ENCODE measurements around the gene PRKCZ.

The PRKCZ gene

DNA sequence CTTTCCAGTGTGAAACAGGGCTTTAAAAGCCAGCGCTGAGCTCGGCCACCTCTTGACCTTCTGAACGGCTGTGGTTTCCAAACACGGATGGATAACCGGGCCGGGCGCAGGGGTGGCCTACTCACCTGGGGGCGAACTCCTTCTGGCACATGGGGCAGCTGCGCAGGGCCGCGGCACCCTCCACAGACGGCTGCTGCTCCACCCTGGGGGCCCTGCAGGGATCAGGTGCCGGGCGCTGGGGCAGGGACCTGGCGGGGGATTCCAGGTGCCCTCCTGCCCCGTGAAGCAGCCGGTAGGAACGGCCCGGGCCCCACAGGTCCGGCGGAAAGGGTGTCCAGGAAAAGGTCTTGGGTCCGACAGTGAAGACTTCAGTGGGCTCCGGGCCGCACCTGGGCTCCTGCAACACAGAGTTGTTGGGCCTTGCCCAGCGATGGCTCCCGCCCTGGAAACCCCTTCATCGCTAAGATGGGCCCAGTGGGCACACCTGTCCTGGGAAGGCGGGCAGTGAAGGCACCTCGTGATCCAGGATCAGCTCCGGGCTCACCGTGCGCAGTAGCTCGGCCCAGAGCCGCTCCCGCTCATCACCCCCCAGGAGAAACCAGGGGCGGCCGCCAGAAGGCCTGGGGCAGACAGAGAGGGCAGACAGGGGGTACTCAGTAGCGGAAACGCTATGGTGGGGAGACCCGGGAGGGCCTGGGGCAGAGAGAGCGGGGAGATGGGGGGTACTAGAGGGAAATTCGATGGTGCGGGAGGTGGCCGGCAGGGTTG, 143.5 kb downstream of the PRKCZ start:
- Histone ChIP-seq H3K4me1 (ENCODE audit: control insufficient read depth, insufficient read depth, low read length) (peaks cover 10% of the 10 kb centered on the region), H3K4me3 (ENCODE audit: low read depth, low read length) (peak overlapping the region; percentile 49), H3K27ac (ENCODE audit: low read depth, low read length) (no peak overlapping the region), H3K9me3 (ENCODE audit: control insufficient read depth, insufficient read depth, low read length) (no peaks in the 10 kb centered on the region), H3K9ac (ENCODE audit: low read depth, low read length) (no peak overlapping the region), H3K27me3 (ENCODE audit: control insufficient read depth, insufficient read depth, low read length) (no peaks in the 10 kb centered on the region), H3K36me3 (ENCODE audit: control insufficient read depth, insufficient read depth, low read length) (peaks cover 8% of the 10 kb centered on the region; the same call in 1 of the 2 replicates)

DNA sequence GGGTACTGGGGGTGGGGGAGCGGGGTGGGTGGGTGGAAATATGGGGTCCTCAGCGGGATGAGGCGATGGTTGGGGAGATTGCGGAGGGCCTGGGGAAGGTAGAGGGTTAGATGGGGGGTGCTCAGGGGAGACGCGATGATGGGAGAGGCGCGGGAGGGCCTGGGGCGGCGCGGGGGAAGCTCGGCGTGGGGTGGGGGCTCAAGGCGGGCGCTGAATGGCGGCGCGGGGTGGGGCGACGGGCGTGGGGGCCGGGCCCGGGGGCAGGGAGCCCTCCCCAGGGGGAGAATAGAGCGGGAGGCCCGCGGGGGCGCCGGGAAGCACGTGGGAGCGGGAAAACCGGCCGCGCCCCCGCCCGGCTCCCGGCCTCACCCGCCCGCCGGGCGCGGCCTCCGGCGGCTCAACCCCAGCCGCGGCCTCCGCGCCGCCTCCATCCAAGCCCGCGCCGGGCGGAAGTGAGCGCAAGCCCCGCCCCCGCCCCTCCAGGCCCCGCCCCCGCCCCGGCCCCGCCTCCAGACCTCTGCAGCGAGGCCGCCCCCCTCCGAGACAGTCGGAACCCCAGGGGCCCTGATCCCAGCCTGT, 144.2 kb downstream of the PRKCZ start, which contains the start of gene FAAP20:
Gene FAAP20, minus strand, starts transcription at position 454 of the 579 bp plus-strand sequence. Its CDS starts 23 bp downstream, at position 431.
- H3K27me3 ChIP-seq (ENCODE audit: control insufficient read depth, insufficient read depth, low read length), result no peaks in the 10 kb centered on the region
- H3K4me1 ChIP-seq (ENCODE audit: control insufficient read depth, insufficient read depth, low read length), result peaks cover 14% of the 10 kb centered on the region
- peak within 1 kb of the TSS; percentile 62 for H3K4me3 ChIP-seq (ENCODE audit: low read depth, low read length)
- H3K9me3 ChIP-seq (ENCODE audit: control insufficient read depth, insufficient read depth, low read length), result no peaks in the 10 kb centered on the region
- H3K9ac ChIP-seq (ENCODE audit: low read depth, low read length), result no peak within 1 kb of the TSS
- H3K27ac ChIP-seq (ENCODE audit: low read depth, low read length), result peak within 1 kb of the TSS; percentile 84
- peaks cover 8% of the 10 kb centered on the region; the same call in 1 of the 2 replicates for H3K36me3 ChIP-seq (ENCODE audit: control insufficient read depth, insufficient read depth, low read length)

DNA sequence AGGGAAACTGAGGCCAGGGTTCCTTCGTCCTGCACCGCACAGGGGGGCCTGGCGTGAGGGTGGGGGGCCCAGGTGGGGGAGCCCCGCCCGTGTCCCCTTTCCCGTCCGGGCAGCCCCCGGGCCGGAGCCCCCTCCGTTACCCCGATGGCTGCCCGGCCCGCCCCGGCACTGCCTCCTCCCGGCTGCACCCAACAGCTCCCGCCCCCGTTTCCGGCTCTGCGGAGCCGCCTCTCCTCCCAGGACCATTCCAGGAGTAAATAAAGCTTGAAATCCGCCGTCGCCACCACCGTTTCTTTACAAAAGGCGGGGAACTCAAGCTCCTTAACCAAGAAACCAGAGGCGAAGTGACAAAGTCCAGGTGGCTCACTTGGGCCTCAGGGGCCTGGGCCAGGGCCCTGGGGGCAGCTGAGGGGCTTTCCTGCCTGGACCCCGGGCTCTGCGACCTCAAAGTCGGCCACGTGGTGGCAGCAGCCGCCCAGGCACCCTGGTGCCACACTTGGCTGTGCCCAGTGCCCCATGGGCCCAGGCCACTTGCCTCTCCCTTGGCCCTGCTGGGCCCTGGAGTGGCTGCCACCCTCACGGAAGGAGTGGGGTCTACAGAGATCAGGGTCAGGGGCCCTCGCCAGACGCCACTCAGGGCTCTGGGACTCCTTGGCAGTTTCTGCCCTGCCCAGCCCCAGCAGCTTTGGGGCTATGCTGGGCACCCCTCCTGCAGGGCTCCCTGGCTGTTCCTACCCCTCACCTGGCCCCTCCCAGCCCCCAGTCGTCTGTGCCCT, 144.9 kb downstream of the PRKCZ start:
- Histone ChIP-seq H3K9me3 (ENCODE audit: control insufficient read depth, insufficient read depth, low read length) (no peaks in the 10 kb centered on the region), H3K36me3 (ENCODE audit: control insufficient read depth, insufficient read depth, low read length) (peaks cover 8% of the 10 kb centered on the region; the same call in 1 of the 2 replicates), H3K4me1 (ENCODE audit: control insufficient read depth, insufficient read depth, low read length) (peaks cover 12% of the 10 kb centered on the region), H3K9ac (ENCODE audit: low read depth, low read length) (no peak overlapping the region), H3K4me3 (ENCODE audit: low read depth, low read length) (peak overlapping the region; percentile 62), H3K27me3 (ENCODE audit: control insufficient read depth, insufficient read depth, low read length) (no peaks in the 10 kb centered on the region), H3K27ac (ENCODE audit: low read depth, low read length) (peak overlapping the region; percentile 84)

DNA sequence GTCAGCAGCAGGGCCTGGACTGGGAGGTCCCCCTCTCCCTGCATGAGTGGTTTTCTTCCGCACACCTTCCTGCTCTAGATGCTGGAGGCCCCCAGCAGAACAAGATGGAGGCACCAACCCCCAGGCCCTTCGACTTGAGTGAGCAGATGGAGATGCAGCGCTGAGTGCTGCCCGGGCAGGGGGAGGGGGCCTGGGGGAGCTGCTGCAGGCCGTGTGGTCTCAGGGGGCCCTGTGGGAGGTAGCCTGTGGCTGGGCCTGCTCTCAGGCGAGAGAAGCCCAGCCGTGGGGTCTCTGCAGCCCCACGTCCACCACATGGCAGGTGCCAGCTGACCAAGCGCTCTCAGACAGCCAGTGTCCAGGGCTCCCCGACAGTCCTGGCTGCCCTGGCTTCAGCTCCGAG, 145.6 kb downstream of the PRKCZ start:
- Histone ChIP-seq H3K27ac (ENCODE audit: low read depth, low read length) (no peak overlapping the region), H3K9ac (ENCODE audit: low read depth, low read length) (no peak overlapping the region), H3K9me3 (ENCODE audit: control insufficient read depth, insufficient read depth, low read length) (no peaks in the 10 kb centered on the region), H3K27me3 (ENCODE audit: control insufficient read depth, insufficient read depth, low read length) (no peaks in the 10 kb centered on the region), H3K4me1 (ENCODE audit: control insufficient read depth, insufficient read depth, low read length) (peaks cover 10% of the 10 kb centered on the region), H3K36me3 (ENCODE audit: control insufficient read depth, insufficient read depth, low read length) (peaks cover 8% of the 10 kb centered on the region; the same call in 1 of the 2 replicates), H3K4me3 (ENCODE audit: low read depth, low read length) (no peak overlapping the region)

DNA sequence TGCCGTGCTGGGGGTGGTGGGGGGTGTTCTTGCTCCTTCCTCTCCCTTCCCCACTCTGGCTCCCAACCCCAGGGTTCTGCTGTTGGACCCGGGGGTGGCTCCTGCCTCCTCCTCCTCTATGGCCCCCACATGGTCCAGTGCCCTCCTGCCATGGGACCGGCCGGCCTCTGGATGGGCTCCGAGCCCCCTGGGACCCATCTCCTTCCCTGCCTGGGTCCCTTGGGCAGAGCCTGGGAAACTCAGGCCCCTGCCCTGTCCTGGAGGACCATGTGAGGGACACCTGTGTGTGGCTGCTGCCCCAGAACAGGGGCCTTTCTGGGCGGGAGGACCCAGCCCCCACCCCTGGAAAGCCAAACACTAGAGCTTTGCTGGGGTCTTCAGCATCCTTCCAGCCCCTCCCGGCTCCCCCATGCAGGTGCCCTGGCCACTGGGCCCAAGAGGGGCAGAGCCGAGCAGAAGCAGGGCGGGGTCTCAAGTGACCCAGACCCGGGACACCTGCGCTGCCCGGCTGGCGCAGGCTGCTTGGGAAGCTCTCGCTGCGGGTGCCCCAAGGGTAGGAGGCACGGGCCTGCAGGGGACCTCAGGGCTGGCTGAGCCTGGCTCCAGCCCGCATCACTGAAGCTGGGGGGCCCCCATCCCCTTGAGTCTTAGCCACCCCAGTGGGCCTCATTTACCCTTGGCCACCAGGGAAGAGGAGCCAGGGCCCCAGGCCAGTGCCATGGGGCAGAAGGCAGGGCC, 146.9 kb downstream of the PRKCZ start:
- Histone ChIP-seq H3K36me3 (ENCODE audit: control insufficient read depth, insufficient read depth, low read length) (peaks cover 8% of the 10 kb centered on the region; the same call in 1 of the 2 replicates), H3K9ac (ENCODE audit: low read depth, low read length) (no peak overlapping the region), H3K9me3 (ENCODE audit: control insufficient read depth, insufficient read depth, low read length) (no peaks in the 10 kb centered on the region), H3K27ac (ENCODE audit: low read depth, low read length) (no peak overlapping the region), H3K27me3 (ENCODE audit: control insufficient read depth, insufficient read depth, low read length) (no peaks in the 10 kb centered on the region), H3K4me3 (ENCODE audit: low read depth, low read length) (no peak overlapping the region), H3K4me1 (ENCODE audit: control insufficient read depth, insufficient read depth, low read length) (peaks cover 10% of the 10 kb centered on the region)

DNA sequence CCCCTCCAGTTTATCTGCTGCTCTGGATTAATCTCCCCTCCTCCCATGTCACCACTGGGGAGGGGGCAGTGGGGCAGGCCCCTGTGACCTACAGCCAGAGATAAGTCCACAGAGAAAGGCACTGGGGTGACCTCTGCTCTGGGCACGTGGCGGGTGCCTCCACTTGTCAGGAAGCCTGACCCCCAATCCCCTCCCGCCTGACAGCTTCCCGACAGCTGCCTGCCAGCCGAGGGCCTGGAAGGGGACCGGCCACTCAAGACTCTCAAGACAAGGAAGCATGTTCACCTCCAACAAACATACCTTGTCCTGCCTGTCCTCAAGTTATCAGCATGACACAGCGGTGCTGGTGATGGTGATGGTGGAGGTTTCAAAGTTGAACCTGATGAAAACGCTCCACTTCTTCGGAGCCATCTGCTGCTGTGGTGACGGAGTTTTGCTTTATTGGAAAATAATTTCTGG, 147.5 kb downstream of the PRKCZ start:
- 0 out of 2 replicates have a peak, but pooled peaks cover 4% of the 10 kb centered on the region for H3K36me3 ChIP-seq (ENCODE audit: control insufficient read depth, insufficient read depth, low read length)
- no peaks in the 10 kb centered on the region for H3K9me3 ChIP-seq (ENCODE audit: control insufficient read depth, insufficient read depth, low read length)
- H3K9ac ChIP-seq (ENCODE audit: low read depth, low read length), result no peak overlapping the region
- no peaks in the 10 kb centered on the region for H3K27me3 ChIP-seq (ENCODE audit: control insufficient read depth, insufficient read depth, low read length)
- no peak overlapping the region for H3K27ac ChIP-seq (ENCODE audit: low read depth, low read length)
- peaks cover 10% of the 10 kb centered on the region for H3K4me1 ChIP-seq (ENCODE audit: control insufficient read depth, insufficient read depth, low read length)
- H3K4me3 ChIP-seq (ENCODE audit: low read depth, low read length), result no peak overlapping the region

DNA sequence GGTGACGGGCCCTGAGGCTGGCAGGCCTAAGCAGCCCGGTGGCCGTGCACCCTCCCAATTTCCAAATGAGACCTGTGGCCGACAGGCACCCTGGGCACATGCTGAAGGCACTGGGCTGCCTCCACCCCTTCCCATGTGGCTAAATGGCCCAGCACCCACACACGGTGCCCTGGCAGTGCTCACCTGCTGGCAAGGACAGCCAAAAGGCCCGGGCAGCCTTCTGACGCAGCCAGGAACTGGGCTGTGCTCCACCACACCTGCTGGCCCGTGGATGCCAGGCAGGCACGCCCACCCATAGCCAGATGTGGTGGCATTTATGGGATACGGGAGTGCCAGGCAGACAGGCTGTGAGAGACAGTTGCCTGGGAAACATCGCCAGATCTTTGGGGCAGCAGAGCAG, 148.4 kb downstream of the PRKCZ start:
- Histone ChIP-seq H3K4me1 (ENCODE audit: control insufficient read depth, insufficient read depth, low read length) (peaks cover 4% of the 10 kb centered on the region; the same call in 1 of the 2 replicates), H3K36me3 (ENCODE audit: control insufficient read depth, insufficient read depth, low read length) (no peaks in the 10 kb centered on the region), H3K27me3 (ENCODE audit: control insufficient read depth, insufficient read depth, low read length) (no peaks in the 10 kb centered on the region), H3K9me3 (ENCODE audit: control insufficient read depth, insufficient read depth, low read length) (no peaks in the 10 kb centered on the region), H3K9ac (ENCODE audit: low read depth, low read length) (no peak overlapping the region), H3K27ac (ENCODE audit: low read depth, low read length) (no peak overlapping the region), H3K4me3 (ENCODE audit: low read depth, low read length) (no peak overlapping the region)

DNA sequence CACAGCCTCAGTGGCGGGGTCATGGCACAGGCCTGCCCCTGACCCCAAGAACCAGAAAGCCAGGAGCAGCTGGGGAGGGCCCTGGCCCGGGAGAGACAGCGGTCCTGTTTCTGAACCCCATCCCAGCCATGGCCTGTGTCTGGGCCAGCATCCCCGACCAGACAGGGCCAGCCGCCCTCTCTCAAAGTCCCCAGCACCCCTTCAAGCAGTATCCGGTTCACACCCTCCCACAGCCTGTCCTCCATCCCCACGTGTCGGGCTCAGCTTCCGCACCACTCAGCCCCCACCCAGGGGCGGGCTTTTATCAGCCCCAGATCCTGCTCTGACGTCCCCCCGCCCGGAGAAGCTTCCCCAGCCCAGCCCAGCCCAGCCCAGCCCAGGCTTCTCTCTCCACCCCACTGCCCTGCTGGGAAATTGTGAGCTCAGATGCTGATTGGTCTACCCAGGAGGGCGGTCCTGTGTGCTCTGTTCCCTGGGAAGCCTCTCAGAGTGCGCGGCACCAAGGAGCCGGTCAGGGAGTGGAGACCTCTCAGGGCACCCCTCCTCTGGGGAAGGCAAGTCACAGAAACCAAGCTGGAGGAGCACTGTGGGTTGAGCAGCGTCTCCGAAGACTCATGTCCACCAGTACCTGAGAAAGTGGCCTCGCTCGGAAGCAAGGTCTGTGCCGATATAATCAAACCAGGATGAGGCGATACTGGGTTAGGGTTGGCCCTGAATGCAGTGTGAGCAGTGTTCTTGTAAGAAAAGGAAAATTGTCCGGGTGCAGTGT, 149.0 kb downstream of the PRKCZ start:
- Histone ChIP-seq H3K9me3 (ENCODE audit: control insufficient read depth, insufficient read depth, low read length) (no peaks in the 10 kb centered on the region), H3K36me3 (ENCODE audit: control insufficient read depth, insufficient read depth, low read length) (no peaks in the 10 kb centered on the region), H3K4me3 (ENCODE audit: low read depth, low read length) (peak overlapping the region; percentile 64), H3K27me3 (ENCODE audit: control insufficient read depth, insufficient read depth, low read length) (no peaks in the 10 kb centered on the region), H3K27ac (ENCODE audit: low read depth, low read length) (no peak overlapping the region), H3K4me1 (ENCODE audit: control insufficient read depth, insufficient read depth, low read length) (peaks cover 8% of the 10 kb centered on the region; the same call in 1 of the 2 replicates), H3K9ac (ENCODE audit: low read depth, low read length) (no peak overlapping the region)

DNA sequence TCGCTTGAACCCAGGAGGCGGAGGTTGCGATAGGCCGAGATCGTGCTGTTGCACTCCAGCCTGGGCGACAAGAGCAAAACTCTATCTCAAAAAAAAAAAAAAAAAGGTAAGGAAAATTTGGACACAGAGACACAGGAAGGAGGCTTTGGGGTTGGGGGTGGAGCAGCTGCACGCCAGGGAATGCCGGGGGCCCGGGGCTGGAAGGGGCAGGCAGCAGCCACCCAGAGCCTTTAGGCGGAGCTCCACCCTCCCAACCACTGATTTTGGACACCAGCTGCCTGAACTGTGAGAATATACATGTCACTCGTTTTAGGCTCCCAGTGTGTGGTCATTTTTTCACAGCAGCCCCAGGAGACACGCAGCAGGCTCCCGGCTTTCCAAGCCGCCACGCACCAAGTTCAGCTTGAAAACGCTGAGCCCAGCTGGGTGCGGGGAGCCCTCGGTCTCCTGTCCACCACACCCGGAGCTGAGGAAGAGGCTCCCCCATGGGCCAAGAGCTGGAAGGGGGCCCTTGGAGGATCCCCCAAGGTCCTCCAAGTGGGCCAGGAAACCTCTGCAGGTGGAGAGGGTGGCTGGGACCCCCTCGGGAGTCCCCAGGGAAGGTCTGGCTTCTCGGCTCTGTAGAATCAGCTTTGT, 150.2 kb downstream of the PRKCZ start:
- Histone ChIP-seq H3K36me3 (ENCODE audit: control insufficient read depth, insufficient read depth, low read length) (no peaks in the 10 kb centered on the region), H3K27ac (ENCODE audit: low read depth, low read length) (no peak overlapping the region), H3K9me3 (ENCODE audit: control insufficient read depth, insufficient read depth, low read length) (no peaks in the 10 kb centered on the region), H3K4me1 (ENCODE audit: control insufficient read depth, insufficient read depth, low read length) (peaks cover 10% of the 10 kb centered on the region; the same call in 1 of the 2 replicates), H3K4me3 (ENCODE audit: low read depth, low read length) (no peak overlapping the region), H3K9ac (ENCODE audit: low read depth, low read length) (no peak overlapping the region), H3K27me3 (ENCODE audit: control insufficient read depth, insufficient read depth, low read length) (no peaks in the 10 kb centered on the region)
